Karpas-422 (cell line): ENCODE measurements around the gene MAP3K13. TPM values are rescaled to one million over a fixed set of nuclear protein-coding genes. Genes with fewer than 3 reads are reported as not detected.
"Not testable (repeated sequence)": the region's sequence is repeated elsewhere in the genome, so short reads cannot be mapped to it uniquely, and the experiment has no call there.

ENCODE experiments used
- DNase-seq: peaks from one replicate; pipeline ENCODE4 v3.0.0-alpha.2; 2015
- H2AFZ ChIP-seq: fragments of 200-600 bp; sonication (generic); 2 replicates; pipeline ENCODE4 v1.6.1; 2014; ENCODE audit warnings: antibody characterized with exemption, low read length, mixed read lengths
- H3K27ac ChIP-seq: fragments of 200-600 bp; sonication (generic); 2 replicates; pipeline ENCODE4 v1.5.1; 2014; ENCODE audit warnings: mild to moderate bottlenecking, low read length, moderate library complexity
- H3K27me3 ChIP-seq: fragments of 200-600 bp; sonication (generic); 2 replicates; pipeline ENCODE4 v1.6.1; 2014; ENCODE audit warnings: low read length, mixed read lengths
- H3K36me3 ChIP-seq: fragments of 200-600 bp; sonication (generic); 2 replicates; pipeline ENCODE4 v1.6.1; 2014; ENCODE audit warnings: low read length, mixed read lengths; ENCODE audit not compliant: insufficient read depth
- H3K4me1 ChIP-seq: fragments of 200-600 bp; sonication (generic); 2 replicates; pipeline ENCODE4 v1.6.1; 2014; ENCODE audit warnings: mild to moderate bottlenecking, low read length, mixed read lengths
- H3K4me2 ChIP-seq: fragments of 200-600 bp; sonication (generic); 2 replicates; pipeline ENCODE4 v1.6.1; 2014; ENCODE audit warnings: low read length, low read depth, mild to moderate bottlenecking; ENCODE audit not compliant: poor library complexity, severe bottlenecking
- H3K4me3 ChIP-seq: fragments of 200-600 bp; sonication (generic); 2 replicates; pipeline ENCODE4 v1.5.1; 2014; ENCODE audit warnings: mild to moderate bottlenecking, antibody characterized with exemption, low read length, mixed read lengths
- H3K79me2 ChIP-seq: fragments of 200-600 bp; sonication (generic); 2 replicates; pipeline ENCODE4 v1.6.1; 2014; ENCODE audit warnings: mild to moderate bottlenecking, low read length, mixed read lengths
- H3K9ac ChIP-seq: fragments of 200-600 bp; sonication (generic); 2 replicates; pipeline ENCODE4 v1.6.0; 2014; ENCODE audit warnings: low read length
- H3K9me2 ChIP-seq: fragments of 200-600 bp; sonication (generic), shearing (Covaris generic); replicated peaks from 2 replicates; pipeline ENCODE4 v1.6.0; 2014; ENCODE audit warnings: mild to moderate bottlenecking, low read length, moderate library complexity; ENCODE audit not compliant: insufficient read depth
- H3K9me3 ChIP-seq: fragments of 300-700, 200-600 bp; sonication (generic); 2 replicates; pipeline ENCODE4 v1.6.1; 2014; ENCODE audit warnings: low read length, mixed read lengths
- H4K20me1 ChIP-seq: fragments of 200-600 bp; sonication (generic); 2 replicates; pipeline ENCODE4 v1.6.1; 2014; ENCODE audit warnings: mild to moderate bottlenecking, antibody characterized with exemption, low read length, low read depth; ENCODE audit not compliant: insufficient read depth
- total RNA-seq: library from RNA; depleted of rRNA; stranded (reverse); fragments of >200 nt; shearing (Covaris generic); gene quantifications from 2 replicates; pipeline ENCODE4 v1.2.3, GENCODE V29; 2014; ENCODE audit warnings: low replicate concordance

The MAP3K13 gene
- total RNA-seq, 1 experiment from 2014 or later = 0.19 TPM

- Histone ChIP-seq H2AFZ (no peak overlapping the region), H3K9ac (no peak overlapping the region), H3K27ac (no peak overlapping the region), H3K79me2 (no peaks in the 10 kb centered on the region), H3K9me2 (no peaks in the 10 kb centered on the region), H3K36me3 (no peaks in the 10 kb centered on the region), H3K9me3 (no peaks in the 10 kb centered on the region), H3K4me3 (no peak overlapping the region), H4K20me1 (no peaks in the 10 kb centered on the region), H3K4me2 (no peak overlapping the region), H3K4me1 (no peaks in the 10 kb centered on the region), H3K27me3 (no peaks in the 10 kb centered on the region)
- DNase-seq = peak; percentile 94
Measured at GRCh38 chr3:185353823-185354614, 8.9 kb upstream of the MAP3K13 start.

- Histone ChIP-seq H3K27me3 (no peaks in the 10 kb centered on the region), H3K9me3 (no peaks in the 10 kb centered on the region), H3K27ac (no peak overlapping the region), H4K20me1 (no peaks in the 10 kb centered on the region), H2AFZ (no peak overlapping the region), H3K4me2 (no peak overlapping the region), H3K4me1 (no peaks in the 10 kb centered on the region), H3K4me3 (no peak overlapping the region), H3K9ac (no peak overlapping the region), H3K79me2 (no peaks in the 10 kb centered on the region), H3K9me2 (no peaks in the 10 kb centered on the region), H3K36me3 (no peaks in the 10 kb centered on the region)
- no peak for DNase-seq
Measured at GRCh38 chr3:185356499-185356898, 6.4 kb upstream of the MAP3K13 start.

- peaks cover 7% of the 10 kb centered on the region for H3K4me1 ChIP-seq
- DNase-seq = no peak
- H3K4me3 ChIP-seq = no peak overlapping the region
- no peaks in the 10 kb centered on the region for H3K9me3 ChIP-seq
- no peak overlapping the region for H2AFZ ChIP-seq
- H3K9me2 ChIP-seq = no peaks in the 10 kb centered on the region
- no peaks in the 10 kb centered on the region for H4K20me1 ChIP-seq
- H3K27ac ChIP-seq = no peak overlapping the region
- H3K4me2 ChIP-seq = no peak overlapping the region
- no peaks in the 10 kb centered on the region for H3K36me3 ChIP-seq
- H3K9ac ChIP-seq = no peak overlapping the region
- H3K79me2 ChIP-seq = no peaks in the 10 kb centered on the region
- H3K27me3 ChIP-seq = no peaks in the 10 kb centered on the region
Measured at GRCh38 chr3:185361920-185362319, 1.0 kb upstream of the MAP3K13 start.

GRCh38 chr3:185363662-185364203 lies 797 bp downstream of the MAP3K13 start:
- no peak for DNase-seq
- Histone ChIP-seq H3K4me3 (no peak overlapping the region), H3K9me2 (no peaks in the 10 kb centered on the region), H3K79me2 (no peaks in the 10 kb centered on the region), H3K9ac (no peak overlapping the region), H3K4me1 (peaks cover 7% of the 10 kb centered on the region), H3K27me3 (0 out of 2 replicates have a peak, but pooled peaks cover 3% of the 10 kb centered on the region), H3K4me2 (peak overlapping the region; percentile 64), H2AFZ (peak overlapping the region; percentile 54; the same call in 1 of the 2 replicates), H3K9me3 (no peaks in the 10 kb centered on the region), H3K27ac (no peak overlapping the region), H4K20me1 (no peaks in the 10 kb centered on the region), H3K36me3 (no peaks in the 10 kb centered on the region)

- H3K79me2 ChIP-seq = no peaks in the 10 kb centered on the region
- H2AFZ ChIP-seq = no peak overlapping the region
- H3K27me3 ChIP-seq = 0 out of 2 replicates have a peak, but pooled peaks cover 3% of the 10 kb centered on the region
- H3K27ac ChIP-seq = no peak overlapping the region
- no peaks in the 10 kb centered on the region for H3K9me3 ChIP-seq
- no peak overlapping the region for H3K9ac ChIP-seq
- H3K9me2 ChIP-seq = no peaks in the 10 kb centered on the region
- H3K4me2 ChIP-seq = no peak overlapping the region
- no peaks in the 10 kb centered on the region for H4K20me1 ChIP-seq
- peaks cover 7% of the 10 kb centered on the region for H3K4me1 ChIP-seq
- no peak overlapping the region for H3K4me3 ChIP-seq
- no peaks in the 10 kb centered on the region for H3K36me3 ChIP-seq
- no peak for DNase-seq
Measured at GRCh38 chr3:185365291-185366073, 2.5 kb downstream of the MAP3K13 start.

GRCh38 chr3:185366074-185366335 lies 3.1 kb downstream of the MAP3K13 start:
- Histone ChIP-seq H2AFZ (no peak overlapping the region), H3K36me3 (no peaks in the 10 kb centered on the region), H3K4me1 (peaks cover 7% of the 10 kb centered on the region), H3K27me3 (0 out of 2 replicates have a peak, but pooled peaks cover 3% of the 10 kb centered on the region), H3K9ac (no peak overlapping the region), H3K9me2 (no peaks in the 10 kb centered on the region), H3K27ac (no peak overlapping the region), H4K20me1 (no peaks in the 10 kb centered on the region), H3K4me2 (no peak overlapping the region), H3K4me3 (no peak overlapping the region), H3K9me3 (no peaks in the 10 kb centered on the region), H3K79me2 (no peaks in the 10 kb centered on the region)
- DNase-seq = no peak

GRCh38 chr3:185366913-185367312 lies 4.0 kb downstream of the MAP3K13 start:
- Histone ChIP-seq H3K4me3 (no peak overlapping the region), H3K27me3 (0 out of 2 replicates have a peak, but pooled peaks cover 3% of the 10 kb centered on the region), H3K36me3 (no peaks in the 10 kb centered on the region), H3K79me2 (no peaks in the 10 kb centered on the region), H2AFZ (no peak overlapping the region), H3K27ac (no peak overlapping the region), H3K9me2 (no peaks in the 10 kb centered on the region), H3K9me3 (no peaks in the 10 kb centered on the region), H4K20me1 (no peaks in the 10 kb centered on the region), H3K9ac (no peak overlapping the region), H3K4me1 (peaks cover 7% of the 10 kb centered on the region), H3K4me2 (no peak overlapping the region)
- no peak for DNase-seq

- H3K4me3 ChIP-seq, H2AFZ ChIP-seq, H3K9me3 ChIP-seq, H3K79me2 ChIP-seq, H4K20me1 ChIP-seq, H3K9me2 ChIP-seq, H3K27me3 ChIP-seq, H3K9ac ChIP-seq, H3K4me1 ChIP-seq, DNase-seq, H3K27ac ChIP-seq, H3K4me2 ChIP-seq, H3K36me3 ChIP-seq: not testable (repeated sequence)
Measured at GRCh38 chr3:185370349-185370748, 7.4 kb downstream of the MAP3K13 start.
